ENCODE measurements around the gene ZNF318.

GRCh38 chr6:43361269-43361668, 8.2 kb downstream of the ZNF318 start:
- no peak for TF ChIP-seq POLR2A (IDR thresholded peaks at IDR 0.05)
- TF ChIP-seq CTCF (IDR thresholded peaks at IDR 0.05), result no peak
